Progenitor cell of endocrine pancreas (in vitro differentiated cells): Measurements from ENCODE around the gene RADIL. TPM values are rescaled to one million over a fixed set of nuclear protein-coding genes. Genes with fewer than 3 reads are reported as not detected.

Experiments
- DNase-seq: peaks from one replicate; pipeline ENCODE4 v3.0.0; 2021; ENCODE audit warnings: low spot score; ENCODE audit not compliant: unreplicated experiment
- H3K27ac Mint-ChIP-seq: 2 replicates; pipeline ENCODE4 v1.8.0; 2021; ENCODE audit warnings: mild to moderate bottlenecking, moderate library complexity, mixed read lengths
- H3K27me3 Mint-ChIP-seq: 2 replicates; pipeline ENCODE4 v1.8.0; 2021; ENCODE audit warnings: mixed read lengths
- H3K36me3 Mint-ChIP-seq: 2 replicates; pipeline ENCODE4 v1.8.0; 2022; ENCODE audit warnings: mixed read lengths; ENCODE audit not compliant: insufficient read depth
- H3K4me1 Mint-ChIP-seq: 2 replicates; pipeline ENCODE4 v1.8.0; 2021; ENCODE audit warnings: low read depth, mixed read lengths
- H3K4me3 Mint-ChIP-seq: 2 replicates; pipeline ENCODE4 v1.8.0; 2021; ENCODE audit warnings: low read depth, mild to moderate bottlenecking, moderate library complexity, mixed read lengths
- H3K9me3 Mint-ChIP-seq: 2 replicates; pipeline ENCODE4 v1.8.0; 2021; ENCODE audit warnings: low read depth, mixed read lengths
- total RNA-seq: library from RNA; stranded (reverse); gene quantifications from 2 replicates; pipeline ENCODE4 v1.2.1, GENCODE V29; 2021
- TF ChIP-seq, protein P1 (sequence below): fragments of 200-600 bp; sonication (generic); IDR thresholded peaks from one replicate; pipeline ENCODE4 v1.5.0; 2021; ENCODE audit warnings: antibody characterized with exemption, mild to moderate bottlenecking; ENCODE audit not compliant: unreplicated experiment

Gene RADIL
- total RNA-seq, 1 donor from 2014 or later: 2.0 TPM

DNA sequence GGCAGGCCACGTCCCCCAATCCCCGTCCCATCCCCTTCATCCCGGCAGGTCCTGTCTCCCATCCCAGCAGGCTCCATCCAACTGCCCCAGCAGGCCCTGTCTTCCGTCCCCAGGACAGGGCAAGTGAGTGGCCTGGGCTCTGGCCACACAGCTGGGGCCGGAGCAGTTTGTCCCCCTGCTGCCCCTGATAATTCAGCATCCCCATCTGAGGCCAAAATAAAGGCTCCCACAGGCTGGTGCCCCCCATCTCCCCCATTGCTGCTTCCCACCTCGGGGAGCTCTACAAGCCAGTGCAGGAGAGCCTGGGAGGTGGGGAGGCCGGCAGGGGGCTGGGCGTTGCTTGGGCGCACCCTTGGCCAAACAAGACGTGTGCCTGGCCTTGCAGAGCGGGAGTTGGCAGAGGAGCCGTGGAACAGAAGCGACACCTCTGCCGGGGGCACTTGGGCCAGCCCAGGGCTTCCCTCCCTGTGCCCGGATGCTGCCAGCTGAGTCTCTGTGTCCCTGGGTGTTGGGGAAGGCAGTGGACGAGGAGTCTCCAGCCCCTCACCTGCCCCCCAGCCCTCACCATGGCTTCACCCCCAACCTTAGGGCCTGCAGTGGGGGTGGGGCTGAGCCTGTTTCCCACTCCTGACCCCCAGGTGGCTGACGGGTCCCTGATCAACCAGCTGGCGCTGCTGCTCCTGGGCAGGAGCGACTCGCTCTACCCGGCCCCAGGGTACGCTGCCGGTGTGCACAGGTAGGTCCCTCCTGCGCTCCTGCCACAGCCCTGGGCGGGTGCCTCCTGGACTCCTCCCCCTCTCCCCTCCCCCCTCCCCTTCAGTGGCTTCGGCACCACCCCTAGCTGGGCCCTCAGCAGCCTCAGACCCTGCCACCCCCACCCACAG is 94.1 kb downstream of the RADIL start:
- no peak for DNase-seq
- Mint-ChIP-seq H3K27ac (no peak overlapping the region), H3K36me3 (peaks cover 11% of the 10 kb centered on the region), H3K9me3 (no peaks in the 10 kb centered on the region), H3K4me3 (no peak overlapping the region), H3K27me3 (no peaks in the 10 kb centered on the region), H3K4me1 (no peaks in the 10 kb centered on the region)
- TF ChIP-seq, protein P1, sequence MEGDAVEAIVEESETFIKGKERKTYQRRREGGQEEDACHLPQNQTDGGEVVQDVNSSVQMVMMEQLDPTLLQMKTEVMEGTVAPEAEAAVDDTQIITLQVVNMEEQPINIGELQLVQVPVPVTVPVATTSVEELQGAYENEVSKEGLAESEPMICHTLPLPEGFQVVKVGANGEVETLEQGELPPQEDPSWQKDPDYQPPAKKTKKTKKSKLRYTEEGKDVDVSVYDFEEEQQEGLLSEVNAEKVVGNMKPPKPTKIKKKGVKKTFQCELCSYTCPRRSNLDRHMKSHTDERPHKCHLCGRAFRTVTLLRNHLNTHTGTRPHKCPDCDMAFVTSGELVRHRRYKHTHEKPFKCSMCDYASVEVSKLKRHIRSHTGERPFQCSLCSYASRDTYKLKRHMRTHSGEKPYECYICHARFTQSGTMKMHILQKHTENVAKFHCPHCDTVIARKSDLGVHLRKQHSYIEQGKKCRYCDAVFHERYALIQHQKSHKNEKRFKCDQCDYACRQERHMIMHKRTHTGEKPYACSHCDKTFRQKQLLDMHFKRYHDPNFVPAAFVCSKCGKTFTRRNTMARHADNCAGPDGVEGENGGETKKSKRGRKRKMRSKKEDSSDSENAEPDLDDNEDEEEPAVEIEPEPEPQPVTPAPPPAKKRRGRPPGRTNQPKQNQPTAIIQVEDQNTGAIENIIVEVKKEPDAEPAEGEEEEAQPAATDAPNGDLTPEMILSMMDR: no peak

DNA sequence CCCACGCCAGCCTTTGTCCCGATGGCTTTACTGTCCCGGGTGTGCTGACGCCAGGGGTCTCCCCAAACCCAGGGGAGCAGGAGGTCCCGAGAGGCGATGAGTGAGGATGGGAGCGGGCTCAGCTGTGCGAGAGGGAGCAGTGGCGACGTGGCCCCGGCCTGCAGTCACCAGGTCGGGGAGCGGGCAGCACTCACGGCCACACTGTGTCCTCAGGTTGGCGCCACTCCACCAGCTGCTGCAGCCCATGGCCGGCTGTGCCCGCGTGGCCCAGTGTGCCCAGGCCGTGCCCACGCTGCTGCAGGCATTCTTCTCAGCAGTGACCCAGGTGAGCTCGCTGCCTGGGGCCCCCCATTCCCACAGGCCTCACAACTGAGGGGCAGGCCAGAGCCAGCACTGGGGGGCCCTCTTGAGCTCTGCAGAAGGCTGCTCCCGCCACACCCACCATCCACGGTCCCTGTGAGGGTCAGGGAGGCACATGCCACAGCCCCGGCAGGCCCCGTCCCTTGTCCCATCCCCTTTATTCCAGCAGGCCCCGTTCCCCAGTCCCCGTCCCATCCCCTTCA is 94.8 kb downstream of the RADIL start:
- no peak for DNase-seq
- no peaks in the 10 kb centered on the region for H3K9me3 Mint-ChIP-seq
- H3K4me1 Mint-ChIP-seq: no peaks in the 10 kb centered on the region
- H3K36me3 Mint-ChIP-seq: peaks cover 6% of the 10 kb centered on the region
- no peaks in the 10 kb centered on the region for H3K27me3 Mint-ChIP-seq
- no peak overlapping the region for H3K27ac Mint-ChIP-seq
- no peak overlapping the region for H3K4me3 Mint-ChIP-seq
- TF ChIP-seq, protein P1: no peak

DNA sequence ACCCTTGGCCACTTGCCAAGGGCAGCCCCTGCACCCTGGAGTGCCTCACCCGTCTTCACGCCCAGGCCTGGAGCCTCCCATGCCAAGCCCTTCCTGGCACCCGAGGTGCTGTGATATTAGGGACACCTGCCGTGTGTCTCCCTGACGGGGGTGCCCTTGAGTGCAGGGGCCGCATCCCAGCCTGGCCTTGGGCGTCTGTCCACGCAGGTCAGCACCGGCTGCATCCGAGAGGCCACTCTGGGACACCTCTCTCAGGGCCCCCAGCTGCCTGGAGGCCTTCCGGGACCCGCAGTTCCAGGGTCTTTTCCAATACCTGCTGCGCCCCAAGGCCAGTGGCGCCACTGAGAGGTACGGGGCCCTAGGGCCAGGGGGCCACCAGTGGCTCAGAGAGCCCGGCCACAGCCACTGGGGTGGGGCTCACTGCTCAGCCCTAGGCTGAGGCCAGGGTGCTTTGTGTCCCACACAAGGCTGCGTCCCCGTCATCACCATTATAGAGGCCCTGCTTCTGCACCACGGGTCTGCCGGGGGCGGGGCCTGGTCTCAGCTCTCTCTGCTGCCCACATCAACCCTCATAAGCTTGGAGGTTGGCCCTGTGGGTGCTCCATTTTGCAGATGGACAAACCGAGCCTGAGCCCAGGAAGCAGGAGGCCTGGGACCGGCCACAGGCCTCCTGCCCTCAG is 95.4 kb downstream of the RADIL start:
- H3K4me3 Mint-ChIP-seq: no peak overlapping the region
- DNase-seq: no peak
- no peaks in the 10 kb centered on the region for H3K27me3 Mint-ChIP-seq
- no peaks in the 10 kb centered on the region for H3K4me1 Mint-ChIP-seq
- TF ChIP-seq, protein P1: no peak
- H3K27ac Mint-ChIP-seq: no peak overlapping the region
- H3K36me3 Mint-ChIP-seq: peaks cover 6% of the 10 kb centered on the region
- H3K9me3 Mint-ChIP-seq: no peaks in the 10 kb centered on the region

DNA sequence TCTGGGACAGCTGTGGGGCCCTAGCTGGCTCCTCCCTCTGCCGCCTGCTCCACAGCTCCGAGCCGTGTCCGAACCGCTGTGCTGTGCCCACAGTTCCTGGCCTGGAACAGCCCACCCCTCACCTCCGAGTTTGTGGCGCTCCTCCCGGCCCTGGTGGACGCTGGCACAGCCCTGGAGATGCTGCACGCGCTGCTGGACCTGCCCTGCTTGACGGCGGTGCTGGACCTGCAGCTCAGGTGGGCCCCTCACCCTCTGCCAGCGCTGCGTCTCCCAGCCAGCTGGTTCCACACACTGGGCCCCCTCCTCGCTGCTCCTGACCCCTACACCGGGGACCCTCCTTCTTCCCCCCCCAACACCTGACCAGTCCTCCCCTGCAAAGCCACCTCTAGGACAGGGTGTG is 96.0 kb downstream of the RADIL start:
- Mint-ChIP-seq H3K4me3 (no peak overlapping the region), H3K36me3 (peaks cover 6% of the 10 kb centered on the region), H3K27ac (no peak overlapping the region), H3K27me3 (no peaks in the 10 kb centered on the region), H3K4me1 (no peaks in the 10 kb centered on the region), H3K9me3 (no peaks in the 10 kb centered on the region)
- TF ChIP-seq, protein P1: no peak
- DNase-seq: no peak

DNA sequence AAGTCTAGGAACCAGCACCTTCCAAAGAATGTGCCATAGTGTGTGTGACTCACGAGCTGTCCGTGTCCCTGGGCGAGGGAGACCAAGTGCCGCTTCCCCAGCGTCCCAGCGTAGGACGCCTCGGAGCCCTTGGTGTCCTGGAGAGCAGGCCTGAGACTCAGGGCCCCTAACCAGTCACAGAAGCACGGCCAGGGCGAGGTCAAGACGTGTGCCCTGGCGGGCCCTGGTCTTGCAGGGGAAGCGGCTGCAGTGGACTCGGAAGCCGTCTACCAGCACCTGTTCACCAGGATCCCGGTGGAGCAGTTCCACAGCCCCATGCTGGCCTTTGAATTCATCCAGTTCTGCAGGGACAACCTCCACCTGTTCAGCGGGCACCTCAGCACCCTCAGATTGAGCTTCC is 97.5 kb downstream of the RADIL start:
- Mint-ChIP-seq H3K36me3 (peaks cover 2% of the 10 kb centered on the region), H3K27ac (no peak overlapping the region), H3K4me3 (no peak overlapping the region)

More for the DNA sequence above, 97.5 kb downstream of the RADIL start:
- no peak for DNase-seq
- TF ChIP-seq, protein P1: no peak
- Mint-ChIP-seq H3K4me1 (no peaks in the 10 kb centered on the region), H3K9me3 (no peaks in the 10 kb centered on the region), H3K27me3 (no peaks in the 10 kb centered on the region)
